AG04450 (cell line): ENCODE measurements around the gene DYRK1A. TPM values are rescaled to one million over a fixed set of nuclear protein-coding genes. Genes with fewer than 3 reads are reported as not detected.

ENCODE experiments used
- CTCF ChIA-PET: fragments of 300-600, 350-600 bp; formaldehyde crosslinking; extraction: SDS; loops from one replicate; lab custom pipeline; 2022; ENCODE audit warnings: antibody characterized with exemption, inconsistent platforms; lab: Charles Lee
- POLR2A ChIA-PET: fragments of 350-600 bp; formaldehyde crosslinking; extraction: SDS; loops from one replicate; lab custom pipeline; 2021; ENCODE audit warnings: antibody characterized with exemption, inconsistent platforms; lab: Yijun Ruan, JAX
- DNase-seq: peaks from one replicate; pipeline ENCODE4 v3.0.0-alpha.2; 2011; ENCODE audit warnings: low read depth, low spot score
- H3K27ac ChIP-seq: one replicate; pipeline ENCODE4 v1.5.1; 2012; ENCODE audit warnings: low read depth, low read length, control low read depth
- H3K27me3 ChIP-seq: one replicate; pipeline ENCODE4 v1.6.0; 2012; ENCODE audit warnings: low read length; ENCODE audit not compliant: control insufficient read depth, insufficient read depth
- H3K4me3 ChIP-seq: 2 replicates; pipeline ENCODE4 v1.5.1; 2011; ENCODE audit warnings: mild to moderate bottlenecking, low read depth, low read length, control low read depth
- H3K9me3 ChIP-seq: 2 replicates; pipeline ENCODE4 v1.5.1; 2012; ENCODE audit warnings: low read length; ENCODE audit not compliant: control insufficient read depth, insufficient read depth
- polyA plus RNA-seq: library from polyadenylated mRNA; depleted of rRNA; stranded (reverse); fragments of >200 nt; gene quantifications from 2 replicates; pipeline ENCODE4 v1.2.3, GENCODE V29; 2011
- TF ChIP-seq, protein P1 (sequence below): IDR thresholded peaks from 2 replicates; pipeline ENCODE4 v1.5.1; 2011; ENCODE audit warnings: low read depth, low read length, control low read depth, inconsistent platforms

Gene DYRK1A
- polyA plus RNA-seq, 1 experiment = 33.1 TPM

DNA sequence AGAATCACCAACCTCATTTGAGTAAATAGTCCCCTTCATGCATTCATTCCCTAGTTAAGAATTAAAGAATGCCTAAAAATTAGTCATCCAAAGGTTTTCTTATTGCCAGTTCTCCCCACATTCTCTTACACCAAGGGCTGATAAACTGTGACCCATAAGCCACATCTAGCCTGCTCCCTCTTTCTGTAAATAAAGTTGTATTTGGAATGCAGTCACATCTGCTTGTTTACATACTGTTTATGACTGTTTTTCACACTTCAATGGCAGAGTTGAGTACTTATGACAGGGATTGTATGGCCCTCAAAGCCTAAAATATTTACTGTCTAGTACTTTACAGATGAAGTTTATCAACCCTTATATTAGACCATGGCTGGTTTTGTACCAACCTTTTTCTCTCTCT, 16.1 kb upstream of the DYRK1A start:
- TF ChIP-seq, protein P1, sequence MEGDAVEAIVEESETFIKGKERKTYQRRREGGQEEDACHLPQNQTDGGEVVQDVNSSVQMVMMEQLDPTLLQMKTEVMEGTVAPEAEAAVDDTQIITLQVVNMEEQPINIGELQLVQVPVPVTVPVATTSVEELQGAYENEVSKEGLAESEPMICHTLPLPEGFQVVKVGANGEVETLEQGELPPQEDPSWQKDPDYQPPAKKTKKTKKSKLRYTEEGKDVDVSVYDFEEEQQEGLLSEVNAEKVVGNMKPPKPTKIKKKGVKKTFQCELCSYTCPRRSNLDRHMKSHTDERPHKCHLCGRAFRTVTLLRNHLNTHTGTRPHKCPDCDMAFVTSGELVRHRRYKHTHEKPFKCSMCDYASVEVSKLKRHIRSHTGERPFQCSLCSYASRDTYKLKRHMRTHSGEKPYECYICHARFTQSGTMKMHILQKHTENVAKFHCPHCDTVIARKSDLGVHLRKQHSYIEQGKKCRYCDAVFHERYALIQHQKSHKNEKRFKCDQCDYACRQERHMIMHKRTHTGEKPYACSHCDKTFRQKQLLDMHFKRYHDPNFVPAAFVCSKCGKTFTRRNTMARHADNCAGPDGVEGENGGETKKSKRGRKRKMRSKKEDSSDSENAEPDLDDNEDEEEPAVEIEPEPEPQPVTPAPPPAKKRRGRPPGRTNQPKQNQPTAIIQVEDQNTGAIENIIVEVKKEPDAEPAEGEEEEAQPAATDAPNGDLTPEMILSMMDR = no peak
- no peak for DNase-seq
- CTCF ChIA-PET = interaction anchor here (0.6 kb wide), 1 partner anchor 102 kb away, joined by 4 read pairs; no protein-coding TSS in a partner anchor

DNA sequence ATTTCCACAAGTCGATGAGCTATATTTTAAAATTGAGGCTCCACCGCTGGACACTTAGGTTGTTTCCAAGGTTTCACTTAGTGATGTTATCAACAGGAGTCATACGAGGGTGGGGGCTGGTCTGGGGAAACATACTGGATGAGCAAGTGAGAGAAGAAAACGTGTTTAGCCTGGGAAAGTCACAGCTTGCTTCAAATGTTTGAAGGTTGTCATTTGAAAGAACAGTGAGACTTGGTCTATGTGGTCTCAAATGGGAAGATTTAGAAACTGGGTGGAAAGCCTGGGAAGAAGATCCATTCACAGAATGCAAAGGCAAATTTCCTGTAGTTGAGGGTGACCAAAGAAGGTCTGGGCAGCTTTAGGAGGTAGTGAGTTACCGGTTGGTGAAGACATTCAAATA, 9.9 kb upstream of the DYRK1A start:
- H3K9me3 ChIP-seq = no peaks in the 10 kb centered on the region
- H3K27me3 ChIP-seq = no peaks in the 10 kb centered on the region
- POLR2A ChIA-PET = no interaction called here
- CTCF ChIA-PET = no interaction called here
- no peak overlapping the region for H3K27ac ChIP-seq
- DNase-seq = no peak
- TF ChIP-seq, protein P1 = no peak
- no peak overlapping the region for H3K4me3 ChIP-seq

More for the DNA sequence above, 16.1 kb upstream of the DYRK1A start:
- H3K27ac ChIP-seq = no peak overlapping the region
- H3K27me3 ChIP-seq = no peaks in the 10 kb centered on the region
- POLR2A ChIA-PET = no interaction called here
- H3K9me3 ChIP-seq = peaks cover 5% of the 10 kb centered on the region
- H3K4me3 ChIP-seq = no peak overlapping the region

DNA sequence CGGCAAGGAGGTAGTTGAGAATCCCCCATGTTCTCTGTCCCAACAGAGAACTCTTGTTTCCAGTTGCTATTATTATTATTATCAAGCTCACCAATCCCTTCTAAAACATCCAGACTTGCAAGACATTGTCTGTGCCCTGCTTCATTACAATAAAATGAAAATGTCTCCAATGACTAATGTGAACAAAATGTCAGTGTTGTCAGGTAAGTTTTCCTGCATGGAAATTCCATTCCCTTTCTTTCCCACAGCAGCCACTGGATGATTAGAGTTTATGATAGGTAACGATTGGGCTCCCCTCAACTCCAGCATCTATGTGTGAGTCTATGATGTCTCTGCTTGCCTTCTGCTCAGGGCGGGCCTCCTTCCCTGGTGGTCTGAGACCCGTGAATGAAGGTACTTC, 8.9 kb upstream of the DYRK1A start:
- no peak overlapping the region for H3K27ac ChIP-seq
- POLR2A ChIA-PET = no interaction called here
- TF ChIP-seq, protein P1 = no peak
- H3K27me3 ChIP-seq = no peaks in the 10 kb centered on the region
- DNase-seq = no peak
- CTCF ChIA-PET = no interaction called here
- no peak overlapping the region for H3K4me3 ChIP-seq
- no peaks in the 10 kb centered on the region for H3K9me3 ChIP-seq

DNA sequence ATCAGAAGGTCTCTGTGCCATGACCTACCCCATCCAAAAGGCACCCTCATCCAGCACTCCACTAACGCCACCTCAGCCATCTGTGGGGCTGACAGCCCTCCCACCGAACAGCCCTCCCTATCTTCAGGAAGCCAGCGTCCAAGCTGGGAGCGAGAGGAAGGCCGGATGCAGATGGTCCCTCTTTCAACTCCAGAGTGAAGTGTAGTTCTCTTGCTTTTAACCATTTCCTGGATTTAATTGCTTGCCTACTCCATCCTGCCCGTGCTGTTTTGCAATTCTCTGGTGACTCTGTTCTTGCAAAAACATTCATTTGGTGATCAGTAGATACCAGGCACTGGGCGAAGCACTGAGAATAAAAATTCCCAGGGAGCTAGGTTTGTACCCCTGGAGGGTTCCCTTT, 8.2 kb upstream of the DYRK1A start:
- POLR2A ChIA-PET = no interaction called here

DNA sequence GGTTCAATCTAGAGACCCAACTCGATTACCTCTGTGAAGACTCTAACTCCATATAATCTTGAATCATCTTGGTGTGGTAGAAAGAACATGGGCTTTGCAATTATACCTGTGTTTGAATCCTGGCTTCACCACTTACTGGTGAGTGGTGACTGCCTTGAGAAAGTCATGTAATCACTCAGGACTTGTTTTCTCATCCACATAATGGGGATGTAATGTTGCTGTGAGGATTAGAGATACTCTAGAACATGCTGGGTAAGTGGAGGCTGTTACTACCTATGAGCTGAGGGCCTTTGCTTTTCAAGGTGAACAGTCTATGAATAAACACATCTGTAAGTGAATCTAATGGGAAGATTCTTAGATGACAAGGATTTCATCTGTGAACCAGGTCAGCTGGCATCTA, 2.6 kb upstream of the DYRK1A start:
- no peaks in the 10 kb centered on the region for H3K9me3 ChIP-seq
- ChIA-PET CTCF (no interaction called here), POLR2A (no interaction called here)
- DNase-seq = no peak
- no peaks in the 10 kb centered on the region for H3K27me3 ChIP-seq
- H3K27ac ChIP-seq = no peak overlapping the region
- TF ChIP-seq, protein P1 = no peak
- H3K4me3 ChIP-seq = no peak overlapping the region

More for the DNA sequence above, 8.2 kb upstream of the DYRK1A start:
- Histone ChIP-seq H3K27ac (peak overlapping the region; percentile 11), H3K4me3 (no peak overlapping the region), H3K9me3 (no peaks in the 10 kb centered on the region), H3K27me3 (no peaks in the 10 kb centered on the region)
- TF ChIP-seq, protein P1 = no peak
- no peak for DNase-seq
- CTCF ChIA-PET = no interaction called here
